ENCODE results near the gene NIPAL4.

The NIPAL4 gene

DNA sequence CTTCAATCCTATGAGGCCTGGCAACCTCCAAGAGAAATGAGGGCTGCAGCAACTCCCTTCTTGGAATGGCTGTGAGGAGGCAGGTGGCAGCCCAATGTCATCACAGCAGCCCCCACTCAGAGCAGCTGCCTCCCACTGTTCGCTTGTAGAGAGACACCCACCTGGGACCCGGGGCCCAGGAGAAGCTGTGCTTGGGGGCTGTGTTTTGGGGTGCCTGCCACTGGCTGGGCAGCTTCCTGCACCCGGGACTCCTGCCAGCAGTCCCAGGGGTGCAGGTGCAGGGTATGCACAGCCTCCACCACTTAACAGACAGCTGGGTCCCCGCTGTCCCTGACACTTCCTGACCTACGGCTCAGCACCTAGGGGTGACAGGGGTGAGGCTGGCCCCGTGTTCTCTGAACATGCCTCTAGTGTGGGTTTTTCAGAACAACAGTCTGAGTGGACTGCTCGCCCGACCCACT is 26.2 kb downstream of the NIPAL4 start:
- peak; percentile 21 for DNase-seq

DNA sequence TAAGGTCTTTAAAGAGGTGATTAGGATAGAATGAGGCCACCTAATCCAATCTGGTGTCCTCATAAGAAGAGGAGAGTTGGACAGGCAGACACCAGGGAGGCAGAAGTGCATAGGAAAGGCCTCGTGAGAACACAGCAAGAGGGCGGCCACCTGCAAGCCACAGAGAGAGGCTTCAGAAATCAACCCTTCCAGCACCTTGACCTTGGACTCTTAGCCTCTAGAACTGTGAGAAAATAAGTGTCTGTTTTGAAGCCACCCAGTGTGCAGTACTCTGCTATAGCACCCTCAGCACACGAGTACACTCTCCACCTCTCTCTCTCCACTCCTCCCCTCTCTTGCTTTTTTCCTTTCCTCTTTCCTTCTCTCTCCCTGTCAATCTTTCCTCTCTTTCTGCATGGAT is 26.8 kb downstream of the NIPAL4 start:
- DNase-seq = no peak

DNA sequence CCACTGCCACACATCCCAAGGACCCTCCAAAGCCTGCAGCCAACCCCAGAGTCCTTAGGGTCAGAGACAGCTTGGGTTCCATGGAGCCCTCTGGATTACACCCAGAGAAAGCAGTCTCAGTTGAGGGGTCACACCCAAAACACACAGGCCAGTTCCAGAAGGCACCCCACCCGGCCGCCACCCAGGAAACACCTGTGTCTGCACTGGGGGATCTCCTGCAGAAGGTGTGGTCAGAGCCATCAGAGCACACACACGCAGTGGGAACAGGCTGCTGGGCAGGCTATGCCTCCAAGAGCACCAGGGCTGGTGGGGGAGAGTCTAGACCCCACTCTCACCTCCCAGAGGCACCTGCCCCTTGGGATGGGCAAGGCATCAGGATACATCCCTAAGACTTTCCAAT is 27.3 kb downstream of the NIPAL4 start:
- DNase-seq = no peak

DNA sequence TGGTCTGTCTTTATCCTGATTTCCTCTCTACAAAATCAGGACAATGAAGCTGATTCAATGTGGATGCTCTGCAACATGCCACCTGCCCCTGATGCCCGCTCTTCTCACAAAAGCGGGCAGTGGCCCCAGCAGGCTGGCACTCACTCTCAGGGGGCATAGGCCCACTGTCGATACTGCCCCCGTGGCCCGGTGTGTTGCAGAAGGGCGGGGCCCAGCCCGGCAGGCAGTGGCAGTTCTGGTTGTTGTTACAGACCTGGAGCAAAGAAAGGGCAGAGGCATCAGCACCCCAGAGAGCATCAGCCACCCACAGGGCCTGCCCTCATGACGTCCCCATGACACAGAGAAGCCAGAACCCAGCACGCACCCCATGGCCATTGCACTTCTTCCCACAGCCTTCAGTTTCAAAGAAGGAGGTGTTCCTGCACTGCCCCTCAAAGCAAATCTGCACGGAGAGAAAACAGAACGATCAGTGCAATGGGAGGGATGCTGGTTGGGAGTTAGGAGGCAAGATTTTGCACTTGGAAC is 31.5 kb downstream of the NIPAL4 start:
- DNase-seq = no peak

DNA sequence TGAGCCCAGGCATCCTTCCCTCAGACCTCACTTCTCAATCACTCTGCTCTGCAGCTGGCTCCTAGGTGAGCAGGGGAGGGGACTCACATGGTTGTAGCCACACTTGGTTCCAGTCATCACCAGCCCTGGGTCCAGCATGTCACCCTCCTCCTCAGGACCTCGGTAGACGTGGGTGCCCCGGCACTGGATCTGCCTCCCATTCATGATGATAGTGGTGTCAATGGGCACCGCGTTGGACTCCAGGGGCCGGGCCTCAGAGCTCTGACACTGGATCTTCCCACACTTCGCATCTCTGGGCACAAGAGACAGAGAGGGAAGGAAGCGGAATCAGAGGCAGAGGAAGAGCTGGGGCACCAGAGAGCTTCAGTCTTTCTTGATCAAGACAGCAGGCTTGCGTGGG is 32.9 kb downstream of the NIPAL4 start:
- DNase-seq = no peak

DNA sequence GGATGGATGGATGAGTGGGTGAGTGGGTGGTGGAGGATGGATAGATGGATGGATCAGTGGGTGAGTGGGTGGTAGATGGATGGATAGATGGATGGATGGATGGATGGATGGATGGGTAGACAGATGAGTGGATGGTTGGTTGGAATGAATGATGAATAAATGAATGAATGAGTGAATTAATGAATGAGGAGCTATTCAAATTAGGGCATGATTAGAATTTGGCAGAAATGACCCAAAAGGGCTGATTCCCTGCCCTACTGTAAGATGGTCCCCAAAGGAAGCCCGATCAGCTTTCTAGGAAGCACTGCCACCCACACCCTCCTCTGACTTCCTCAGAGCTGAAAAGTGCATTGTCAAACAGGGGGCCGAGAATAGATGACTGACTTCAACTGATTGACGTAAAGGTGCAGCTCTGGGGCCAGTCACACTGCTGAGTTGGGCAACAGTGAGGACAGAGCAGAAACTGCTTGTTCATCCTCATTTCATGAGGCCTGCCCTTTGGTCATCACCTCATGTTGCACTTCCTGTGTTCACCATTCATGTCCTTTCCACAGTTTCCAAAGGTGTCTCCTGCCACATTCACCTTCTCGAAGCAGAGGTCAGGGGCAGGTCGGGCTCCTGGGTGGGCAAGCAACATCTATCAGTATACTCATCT is 34.3 kb downstream of the NIPAL4 start:
- DNase-seq = no peak

DNA sequence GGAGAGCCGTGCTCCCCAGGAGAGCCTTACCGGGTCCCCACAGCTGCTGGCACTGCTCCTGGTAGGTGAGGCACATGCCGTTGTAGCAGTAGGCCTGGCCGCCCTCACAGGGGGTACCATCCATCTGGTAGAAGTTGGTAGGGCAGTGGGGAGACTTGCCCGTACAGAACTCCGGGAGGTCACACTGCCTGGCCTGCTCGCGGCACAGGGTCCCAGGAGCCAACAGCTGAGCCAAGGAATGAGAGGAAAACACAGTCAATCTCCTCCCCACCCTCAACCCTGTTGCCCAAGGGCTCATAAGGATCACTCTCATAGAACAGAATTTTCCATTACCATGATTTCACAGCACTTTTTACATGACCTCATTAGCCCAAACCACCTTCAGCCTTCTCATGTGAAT is 36.9 kb downstream of the NIPAL4 start:
- no peak for DNase-seq

DNA sequence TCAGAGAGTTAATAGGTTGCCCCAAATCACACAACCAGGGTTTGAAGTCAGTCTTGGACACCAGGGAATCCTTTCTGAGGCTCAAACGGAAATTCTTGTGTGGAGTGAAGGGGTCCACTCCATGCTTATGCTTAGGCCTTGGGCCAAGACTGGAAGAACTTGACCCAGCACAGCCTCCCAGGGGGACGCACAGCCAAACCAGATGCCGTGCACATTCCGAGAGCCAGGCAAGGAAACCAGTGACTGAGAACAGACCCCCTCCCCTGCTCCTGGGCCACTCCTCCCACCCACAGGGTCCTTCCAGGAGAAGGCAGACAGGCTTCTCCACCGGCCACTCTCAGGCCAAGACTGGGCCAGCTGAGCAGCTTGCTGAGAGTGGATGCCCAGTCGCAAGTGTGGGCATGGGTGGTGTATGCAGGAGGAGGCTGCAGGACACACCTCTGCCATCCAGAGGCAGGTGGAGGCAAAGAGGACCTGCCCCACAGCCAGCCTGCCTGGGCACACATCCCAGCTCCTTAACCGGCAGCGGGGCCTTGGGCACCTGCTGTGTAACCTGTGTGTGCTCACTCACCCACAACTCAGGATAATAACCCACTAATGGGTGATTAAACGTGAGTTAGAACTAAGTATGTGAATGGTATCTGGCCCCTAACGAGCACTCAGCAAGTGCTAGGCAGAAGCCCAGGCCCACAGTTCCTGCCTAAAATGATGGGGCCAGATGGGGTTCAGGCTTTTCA is 38.0 kb downstream of the NIPAL4 start:
- no peak for DNase-seq

DNA sequence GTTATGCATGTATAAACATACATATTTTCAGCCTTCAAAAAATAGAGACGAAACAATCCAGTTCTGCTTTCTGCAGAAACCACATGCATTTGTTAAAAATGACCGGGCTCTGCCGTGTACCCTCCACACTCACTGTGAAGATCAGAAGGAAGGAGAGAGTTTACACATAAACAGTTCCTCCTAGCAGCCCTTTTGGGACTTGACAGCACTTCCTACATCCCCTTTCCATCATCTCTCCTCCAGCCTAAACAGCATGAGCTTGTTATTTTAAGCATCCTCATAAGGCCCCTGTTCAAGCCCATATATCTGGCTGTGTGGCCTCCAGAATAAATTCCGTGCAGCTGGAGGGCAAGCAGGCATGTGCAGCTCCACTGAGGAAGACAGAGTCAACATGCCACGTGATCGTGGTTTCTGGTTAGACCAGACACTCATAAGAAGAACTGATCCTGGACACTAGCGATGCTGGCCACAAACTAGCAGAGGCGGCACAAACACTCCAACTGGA is 42.2 kb downstream of the NIPAL4 start:
- no peak for DNase-seq

DNA sequence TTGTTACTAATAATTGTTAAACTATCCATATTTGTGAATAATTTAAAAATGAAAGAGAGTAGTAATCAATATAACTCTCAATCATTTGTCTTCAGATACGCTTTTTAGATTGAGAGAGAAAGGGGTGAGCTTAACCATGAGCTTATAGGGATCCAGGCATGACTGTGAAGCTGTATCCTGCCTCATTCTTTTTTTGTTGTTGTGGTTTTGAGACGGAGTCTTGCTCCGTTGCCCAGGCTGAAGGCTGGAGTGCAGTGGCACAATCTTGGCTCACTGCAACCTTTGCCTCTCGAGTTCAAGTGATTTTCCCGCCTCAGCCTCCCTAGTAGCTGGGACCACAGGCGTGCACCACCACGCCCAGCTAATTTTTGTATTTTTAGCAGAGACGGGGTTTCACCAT is 44.0 kb downstream of the NIPAL4 start:
- DNase-seq = no peak

DNA sequence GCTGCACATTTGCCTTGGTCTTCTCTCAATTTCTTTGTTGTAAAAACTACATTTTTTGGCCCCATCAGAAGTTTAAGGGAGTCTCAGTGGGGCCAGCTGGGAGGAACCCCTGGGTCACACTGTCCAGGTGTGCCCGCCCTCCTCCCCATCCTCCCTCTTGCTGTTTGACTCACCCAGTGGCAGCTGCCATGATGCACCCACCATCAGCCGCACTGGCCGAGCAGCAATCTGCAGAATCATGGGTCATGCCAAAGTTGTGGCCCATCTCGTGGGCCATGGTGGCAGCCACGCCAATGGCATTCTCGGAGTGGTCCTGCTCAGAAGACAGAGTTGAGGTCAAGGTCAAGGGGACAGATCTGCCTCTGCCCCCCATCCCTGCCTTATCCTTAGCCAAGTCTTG is 45.5 kb downstream of the NIPAL4 start:
- no peak for DNase-seq

DNA sequence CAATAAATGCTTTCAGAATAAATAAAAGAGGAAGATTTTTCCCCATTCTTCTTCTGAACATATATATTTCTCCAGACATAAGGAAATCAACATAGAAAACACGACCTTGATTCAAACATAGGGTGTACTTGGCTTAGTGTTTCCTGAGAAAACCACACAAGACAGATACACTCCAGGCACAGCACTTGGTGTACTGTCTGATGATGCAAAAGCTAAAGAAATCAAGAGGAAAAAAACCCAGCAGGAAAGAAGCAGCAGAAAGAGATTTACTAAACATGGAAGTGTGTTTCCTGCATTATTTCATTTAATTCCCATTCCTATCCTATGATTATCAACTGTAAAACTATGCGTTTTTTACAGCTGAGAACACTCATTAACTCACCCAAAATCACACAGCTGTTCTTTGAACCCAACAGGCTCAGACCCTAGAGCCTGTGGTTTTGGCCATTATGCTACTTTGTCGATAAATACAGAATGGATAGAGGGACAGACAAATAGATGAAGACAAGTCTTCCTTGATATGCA is 46.1 kb downstream of the NIPAL4 start:
- DNase-seq = no peak

DNA sequence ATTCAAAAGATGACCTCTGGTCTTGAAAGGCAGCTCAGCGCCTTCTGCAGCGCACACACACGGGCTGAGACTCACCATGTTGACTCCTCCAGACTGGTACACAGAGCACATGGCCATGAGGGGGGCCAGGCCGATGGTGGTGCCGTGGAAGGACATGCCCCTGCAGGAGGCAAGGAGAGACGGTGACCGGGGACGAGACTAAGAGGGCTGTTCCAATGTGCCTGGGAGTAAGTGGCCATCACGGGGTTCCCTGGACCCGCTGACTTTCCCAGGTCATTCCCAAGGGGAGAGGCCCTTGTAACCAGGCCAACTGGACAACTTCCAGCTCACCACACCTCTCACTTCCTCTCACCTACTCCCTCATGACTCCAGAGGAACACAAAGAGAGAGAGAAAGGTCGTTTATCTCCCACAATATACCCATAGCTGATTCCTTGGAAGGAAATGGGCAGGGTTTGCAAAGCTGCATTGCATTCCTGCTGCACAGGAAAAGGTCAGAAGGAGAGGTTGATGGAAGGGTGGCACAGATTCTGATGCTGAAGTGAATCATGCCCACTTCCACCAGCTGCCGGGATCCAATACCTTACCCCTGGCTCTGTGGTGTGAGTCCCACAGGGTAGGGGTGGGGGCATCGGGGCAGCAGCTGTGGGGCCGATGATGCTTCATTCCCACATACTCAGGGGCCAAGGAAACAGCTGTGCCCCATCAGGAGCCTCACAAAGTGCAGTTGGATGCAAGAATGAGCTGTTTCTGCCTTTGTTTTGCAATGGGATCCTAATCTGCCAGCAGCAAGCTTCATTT is 47.2 kb downstream of the NIPAL4 start:
- no peak for DNase-seq

DNA sequence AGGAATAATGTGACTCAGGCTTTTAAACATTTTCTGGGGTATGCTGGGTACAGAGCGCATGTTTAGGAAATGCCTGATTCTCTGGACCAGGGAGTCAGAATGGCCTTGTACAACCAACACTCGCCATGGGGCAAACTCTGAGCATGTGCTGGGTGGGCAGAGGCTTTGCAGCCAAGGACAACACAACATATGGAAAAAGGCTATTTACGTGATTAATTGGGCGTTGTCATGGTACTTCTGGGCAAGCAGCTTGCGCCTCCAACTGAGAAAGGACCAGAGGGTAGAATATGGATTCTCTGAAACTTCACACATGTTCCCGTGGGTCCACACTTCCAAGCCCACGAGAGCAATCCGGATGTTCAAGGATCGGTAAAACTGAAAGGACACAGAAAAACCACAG is 49.1 kb downstream of the NIPAL4 start:
- DNase-seq = no peak

DNA sequence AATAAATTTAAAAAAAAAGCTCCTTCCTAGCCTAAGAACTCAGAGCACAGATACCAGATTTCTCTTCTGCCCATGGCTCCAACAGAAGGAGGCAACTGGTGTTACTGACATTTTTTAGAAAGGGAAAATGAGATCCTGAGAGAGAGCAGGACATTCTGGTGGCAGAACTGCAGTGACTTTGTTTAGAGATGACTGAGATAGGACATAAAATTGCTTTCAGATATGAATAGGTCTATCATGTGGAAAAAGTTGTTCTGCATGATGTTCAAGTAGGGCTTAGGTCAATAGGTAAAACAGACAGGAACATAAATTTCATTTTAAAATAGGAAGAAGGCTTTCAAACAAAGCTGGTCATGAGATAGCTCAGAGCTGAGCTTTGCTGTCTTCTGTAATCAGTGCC is 49.6 kb downstream of the NIPAL4 start:
- DNase-seq = no peak

DNA sequence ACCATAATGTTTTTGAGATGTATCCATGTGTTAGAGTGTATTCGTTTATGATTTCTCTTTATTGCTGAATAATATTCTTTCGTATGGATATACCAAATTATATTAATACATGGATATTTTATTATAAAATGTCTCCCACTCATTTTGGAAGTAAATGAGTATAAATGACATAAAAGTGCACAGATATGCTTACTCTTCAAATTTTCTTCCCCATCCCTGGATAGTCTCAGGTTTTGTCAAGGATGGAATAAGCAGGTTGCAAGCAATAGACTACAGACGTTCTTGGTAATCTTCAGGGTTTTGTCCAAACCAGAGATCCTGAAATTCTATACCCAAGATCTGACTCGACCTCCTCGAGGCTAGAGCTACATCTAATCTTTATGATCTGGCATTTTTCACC is 50.7 kb downstream of the NIPAL4 start:
- no peak for DNase-seq

DNA sequence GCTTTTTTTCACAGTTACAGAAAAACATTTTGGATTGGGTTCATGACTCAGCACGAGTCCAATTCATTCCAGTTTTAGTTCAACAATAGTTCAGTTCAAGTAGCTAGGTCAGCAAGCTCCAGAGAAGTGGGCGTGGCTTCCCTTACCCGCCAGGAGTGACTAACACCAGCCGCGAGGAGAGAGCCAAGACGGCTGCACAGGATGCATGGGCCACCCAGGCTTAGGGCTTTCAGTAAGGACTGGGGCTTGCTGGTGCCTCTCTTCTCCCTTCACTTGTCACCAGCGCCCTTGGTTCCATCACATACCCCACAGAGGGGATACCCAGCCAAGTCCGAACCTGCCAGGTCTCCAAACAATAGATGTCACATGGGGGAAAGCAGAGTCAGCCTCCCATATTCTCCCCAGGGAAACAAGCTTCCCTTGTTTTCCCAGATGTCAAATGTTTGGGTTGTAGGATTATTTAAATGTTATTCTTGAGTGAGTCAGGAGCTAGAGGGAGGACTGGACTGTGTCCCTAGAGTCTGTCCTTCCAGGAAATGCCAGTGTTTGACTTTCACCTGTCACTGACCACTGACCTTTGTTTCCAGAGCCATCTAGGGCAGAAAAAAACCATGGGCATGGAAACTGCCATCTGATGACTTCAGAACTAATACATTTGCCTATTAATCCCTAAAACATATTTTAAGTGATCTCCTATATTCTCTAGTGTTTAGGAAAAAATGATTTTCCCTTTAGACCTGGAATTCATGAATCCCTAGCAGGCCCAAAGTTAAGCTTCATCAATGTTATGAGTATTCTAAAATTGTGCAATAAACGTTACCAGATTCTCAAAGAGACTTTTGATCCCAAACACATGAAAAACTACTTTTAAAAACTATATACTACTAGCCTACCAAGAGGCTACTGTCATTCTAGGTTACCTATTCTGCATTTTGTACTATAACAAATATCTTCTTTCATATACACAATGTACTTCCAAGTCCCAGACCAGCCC is 51.9 kb downstream of the NIPAL4 start:
- peak; percentile 57 for DNase-seq

DNA sequence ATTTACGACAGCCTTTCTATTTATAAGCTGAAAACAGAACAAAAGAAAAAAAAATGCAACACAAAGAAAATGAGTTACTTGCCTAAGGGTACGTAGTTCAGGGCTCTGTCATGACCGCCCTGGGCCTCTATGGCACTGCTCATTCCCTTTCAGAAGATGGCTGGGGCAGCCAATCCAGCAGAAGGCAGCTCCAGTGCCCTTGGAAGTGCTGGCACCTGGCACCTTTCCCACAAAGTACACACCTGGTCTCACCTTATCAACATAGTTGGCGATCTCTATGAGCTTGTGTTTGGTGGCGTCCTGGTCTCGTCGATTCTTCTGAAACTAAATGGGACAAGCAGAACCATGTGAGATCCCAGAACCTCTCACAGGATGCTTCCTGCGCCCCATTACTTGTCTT is 53.2 kb downstream of the NIPAL4 start:
- DNase-seq = no peak

DNA sequence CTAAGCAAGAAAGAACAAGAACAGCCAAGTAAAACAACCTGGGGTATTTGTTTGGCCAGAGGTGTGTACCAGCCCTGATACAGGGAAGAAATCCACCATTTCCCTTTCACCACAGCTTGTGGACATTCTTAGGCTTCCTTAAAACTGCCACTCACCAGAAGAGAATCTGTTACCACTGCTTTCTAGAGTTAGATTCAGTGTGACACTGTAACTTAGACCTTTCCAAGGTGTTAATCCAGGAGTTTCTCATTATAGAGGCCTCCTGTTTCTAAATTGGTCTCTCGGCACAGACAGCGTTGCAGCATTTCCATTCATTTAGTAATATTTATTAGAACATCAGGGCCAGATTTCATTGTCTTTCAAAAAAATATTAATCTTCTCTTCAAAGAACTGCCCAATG is 55.0 kb downstream of the NIPAL4 start:
- DNase-seq = no peak

DNA sequence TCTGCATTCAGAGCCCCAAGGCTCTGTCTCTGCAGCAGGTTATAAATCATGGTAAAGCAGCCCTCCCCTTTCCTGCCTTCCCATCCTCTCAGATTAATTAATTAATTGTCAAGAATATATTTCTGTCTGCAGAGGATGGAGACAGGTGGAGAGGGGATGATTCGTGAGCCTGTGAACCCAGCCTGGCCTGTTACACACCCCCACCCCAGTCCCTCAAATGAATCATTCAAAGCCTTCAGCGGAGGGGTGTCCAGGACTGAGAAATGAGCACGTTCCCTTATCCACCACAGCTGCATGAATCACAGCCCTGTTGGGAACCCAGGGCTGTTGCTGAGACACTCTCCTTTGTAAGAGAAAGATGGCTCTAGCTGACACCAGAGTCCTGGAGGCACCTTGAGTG is 56.0 kb downstream of the NIPAL4 start:
- DNase-seq = peak; percentile 14

DNA sequence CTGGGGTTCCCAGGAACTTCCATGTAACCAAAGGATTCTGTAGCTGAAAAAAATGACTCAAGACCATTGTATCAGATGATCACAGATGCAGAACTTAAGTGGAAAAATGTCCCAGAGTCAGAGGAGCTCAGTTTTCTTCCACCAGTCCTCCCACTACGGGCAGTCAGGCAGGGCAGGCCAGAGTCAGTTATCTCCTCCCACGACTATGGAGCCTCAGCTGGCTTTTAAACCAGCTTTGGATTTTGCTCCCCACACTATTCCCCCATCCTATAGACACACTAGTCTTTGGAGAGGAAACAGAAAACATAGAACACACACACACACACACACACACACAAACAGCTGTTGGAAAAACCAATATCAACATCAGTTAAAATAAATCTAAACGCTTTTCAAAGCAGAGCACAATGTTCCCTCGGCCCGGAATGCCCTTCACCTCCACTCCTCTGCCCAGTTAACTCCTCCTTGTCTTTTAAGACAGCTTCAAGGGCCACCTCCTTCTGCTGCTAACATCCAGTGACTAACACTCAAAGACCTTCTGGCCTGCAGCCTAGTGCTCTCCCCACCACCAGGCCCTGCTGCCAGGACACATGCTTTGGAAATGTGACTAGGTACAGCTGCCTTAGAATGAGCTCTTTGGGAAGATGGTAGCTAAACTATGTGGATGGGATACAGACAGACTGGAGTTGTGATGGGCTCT is 56.8 kb downstream of the NIPAL4 start:
- DNase-seq = no peak

All from CD4-positive, alpha-beta T cell treated with Interleukin-17A for 4 hours (primary cell).